Mesendoderm (in vitro differentiated cells): Measurements from ENCODE around the gene SETD3. TPM values are rescaled to one million over a fixed set of nuclear protein-coding genes. Genes with fewer than 3 reads are reported as not detected.
"Not testable (repeated sequence)": the region's sequence is repeated elsewhere in the genome, so short reads cannot be mapped to it uniquely, and the experiment has no call there.

Experiments
- DNase-seq: peaks from one replicate; pipeline ENCODE4 v3.0.0; 2013
- H2AK5ac ChIP-seq: 2 replicates; pipeline ENCODE4 v1.6.1; 2013; ENCODE audit warnings: low read length, inconsistent platforms
- H2BK120ac ChIP-seq: 2 replicates; pipeline ENCODE4 v1.6.1; 2013; ENCODE audit warnings: low read depth, mild to moderate bottlenecking, low read length, moderate library complexity, mixed read lengths
- H2BK15ac ChIP-seq: replicated peaks from 2 replicates; pipeline ENCODE4 v1.6.1; 2013; ENCODE audit warnings: low read depth, mild to moderate bottlenecking, moderate library complexity
- H2BK5ac ChIP-seq: 2 replicates; pipeline ENCODE4 v1.6.1; 2013; ENCODE audit warnings: low read length, inconsistent platforms
- H3K18ac ChIP-seq: 2 replicates; pipeline ENCODE4 v1.6.1; 2013; ENCODE audit warnings: mild to moderate bottlenecking, low read length, mixed read lengths
- H3K23ac ChIP-seq: one replicate; pipeline ENCODE4 v1.6.1; 2013; ENCODE audit warnings: low read length
- H3K27ac ChIP-seq: 2 replicates; pipeline ENCODE4 v1.5.1; 2013; ENCODE audit warnings: low read depth, mild to moderate bottlenecking, inconsistent platforms, low read length, moderate library complexity
- H3K27me3 ChIP-seq: 2 replicates; pipeline ENCODE4 v1.6.1; 2013; ENCODE audit warnings: low read length, control low read depth, mild to moderate bottlenecking, inconsistent platforms; ENCODE audit not compliant: insufficient read depth, poor library complexity
- H3K36me3 ChIP-seq: 2 replicates; pipeline ENCODE4 v1.6.1; 2013; ENCODE audit warnings: low read length, inconsistent platforms; ENCODE audit not compliant: control insufficient read depth, insufficient read depth
- H3K4ac ChIP-seq: one replicate; pipeline ENCODE4 v1.6.1; 2013; ENCODE audit warnings: low read depth, mild to moderate bottlenecking, low read length, moderate library complexity
- H3K4me1 ChIP-seq: 2 replicates; pipeline ENCODE4 v1.6.1; 2013; ENCODE audit warnings: low read depth, low read length, inconsistent platforms; ENCODE audit not compliant: control insufficient read depth
- H3K4me2 ChIP-seq: 2 replicates; pipeline ENCODE4 v1.6.1; 2013; ENCODE audit warnings: low read length
- H3K4me3 ChIP-seq: 2 replicates; pipeline ENCODE4 v1.5.1; 2013; ENCODE audit warnings: mild to moderate bottlenecking, low read length
- H3K56ac ChIP-seq: one replicate; pipeline ENCODE4 v1.6.1; 2013; ENCODE audit warnings: low read length
- H3K79me1 ChIP-seq: 2 replicates; pipeline ENCODE4 v1.6.1; 2013; ENCODE audit warnings: low read length, inconsistent platforms
- H3K79me2 ChIP-seq: 2 replicates; pipeline ENCODE4 v1.6.1; 2013; ENCODE audit warnings: mild to moderate bottlenecking, low read length; ENCODE audit not compliant: control insufficient read depth, insufficient read depth
- H3K9ac ChIP-seq: 2 replicates; pipeline ENCODE4 v1.6.1; 2013; ENCODE audit warnings: low read length, inconsistent platforms
- H4K5ac ChIP-seq: one replicate; pipeline ENCODE4 v1.6.1; 2013; ENCODE audit warnings: low read length
- H4K8ac ChIP-seq: one replicate; pipeline ENCODE4 v1.6.1; 2013; ENCODE audit warnings: low read depth, mild to moderate bottlenecking, control low read depth, low read length, moderate library complexity
- WGBS: extraction: QIAGEN DNeasy Blood & Tissue Kit; methylation state at CpG from one replicate; pipeline ENCODE4 v1.1.7; 2013; ENCODE audit warnings: low lambda C conversion rate, missing lambda C conversion rate; ENCODE audit not compliant: insufficient coverage; ENCODE audit errors: extremely low coverage; 5-methylcytosine and 5-hydroxymethylcytosine counted together
- small RNA-seq: library from polyadenylated mRNA; stranded (forward); fragments of <200 nt; extraction: miRNeasy Mini kit (QIAGEN cat#:217004); gene quantifications from one replicate; pipeline ENCODE3, GENCODE V24; 2013; ENCODE audit not compliant: insufficient read depth

The SETD3 gene

GRCh38 chr14:99348231-99348630 is 132.4 kb downstream of the SETD3 start:
- not testable (repeated sequence) for H4K8ac ChIP-seq, H3K4ac ChIP-seq, H2BK5ac ChIP-seq, H3K9ac ChIP-seq, H3K18ac ChIP-seq, H4K5ac ChIP-seq, H3K4me1 ChIP-seq, H3K4me2 ChIP-seq, H2BK120ac ChIP-seq, H3K56ac ChIP-seq, H3K27ac ChIP-seq, H3K79me1 ChIP-seq, H2AK5ac ChIP-seq, H3K36me3 ChIP-seq, DNase-seq, H2BK15ac ChIP-seq, H3K23ac ChIP-seq, H3K79me2 ChIP-seq, H3K27me3 ChIP-seq, H3K4me3 ChIP-seq
- WGBS, result no CpG with 5 or more reads among the region's 31 CpGs

Small RNA genes within 50 kb of the gene (small RNA-seq; reads per million reads assigned to genes)
- gene RNU6-91P, result not detected
